Liver (tissue), 3 donors: ENCODE results near the gene FCRLA.

ENCODE experiments used
- ATF3 ChIP-seq: IDR thresholded peaks from 2 replicates; pipeline ENCODE4 v1.6.1; 2016; ENCODE audit warnings: antibody characterized with exemption
- CTCF ChIP-seq: fragments of 150-350 bp; IDR thresholded peaks from 2 replicates; pipeline ENCODE4 v1.5.1; 2017; ENCODE audit warnings: improper control_type of control experiment, low read depth, low read length; ENCODE audit not compliant: missing input control
- EGR1 ChIP-seq, 2 donors: IDR thresholded peaks; 2 replicates each; pipeline ENCODE4 v1.6.1; 2016 to 2018; ENCODE audit warnings: antibody characterized with exemption in 2 of 2, low read depth in 2 of 2
- GABPA ChIP-seq, 2 donors: IDR thresholded peaks in 1 of 2; conservative IDR thresholded peaks in 1 of 2; 2 replicates each; pipeline ENCODE4 v1.6.1; 2016; ENCODE audit warnings: antibody characterized with exemption in 2 of 2, mild to moderate bottlenecking in 1 of 2, moderate library complexity in 1 of 2
- HNF4G ChIP-seq: IDR thresholded peaks from 2 replicates; pipeline ENCODE4 v1.6.1; 2016; ENCODE audit warnings: antibody characterized with exemption
- JUND ChIP-seq, 2 donors: IDR thresholded peaks; 2 replicates each; pipeline ENCODE4 v1.6.1; 2016; ENCODE audit warnings: antibody characterized with exemption in 2 of 2
- MAX ChIP-seq: IDR thresholded peaks from 2 replicates; pipeline ENCODE4 v1.6.1; 2016; ENCODE audit warnings: antibody characterized with exemption
- RAD21 ChIP-seq, 2 donors: IDR thresholded peaks; 2 replicates each; pipeline ENCODE4 v1.6.1; 2016; ENCODE audit warnings: antibody characterized with exemption in 2 of 2, mild to moderate bottlenecking in 2 of 2
- REST ChIP-seq: IDR thresholded peaks from 2 replicates; pipeline ENCODE4 v1.6.1; 2016; ENCODE audit warnings: antibody characterized with exemption, mild to moderate bottlenecking
- RXRA ChIP-seq, 2 donors: IDR thresholded peaks; 2 replicates each; pipeline ENCODE4 v1.6.1; 2017 to 2018; ENCODE audit warnings: antibody characterized with exemption in 2 of 2, mild to moderate bottlenecking in 1 of 2
- SP1 ChIP-seq: IDR thresholded peaks from 2 replicates; pipeline ENCODE4 v1.6.1; 2018; ENCODE audit warnings: antibody characterized with exemption, mild to moderate bottlenecking
- TAF1 ChIP-seq: conservative IDR thresholded peaks from 2 replicates; pipeline ENCODE4 v1.6.1; 2016; ENCODE audit warnings: antibody characterized with exemption, mild to moderate bottlenecking
- YY1 ChIP-seq: IDR thresholded peaks from 2 replicates; pipeline ENCODE4 v1.6.1; 2016; ENCODE audit warnings: antibody characterized with exemption, mild to moderate bottlenecking
- ZBTB33 ChIP-seq: IDR thresholded peaks from 2 replicates; pipeline ENCODE4 v1.6.1; 2016; ENCODE audit warnings: antibody characterized with exemption
- donor health status: healthy.
- donor health status: healthy.

GRCh38 chr1:161731241-161731640 lies 24.2 kb downstream of the FCRLA start:
- TF ChIP-seq GABPA (IDR thresholded peaks at IDR 0.05 in 1 of 2, conservative IDR thresholded peaks at IDR 0.05 in 1 of 2) (no peak), ZBTB33 (no peak), CTCF (no peak), JUND (IDR thresholded peaks at IDR 0.05) (no peak), MAX (no peak), RAD21 (IDR thresholded peaks at IDR 0.05) (no peak), HNF4G (no peak), TAF1 (no peak), ATF3 (no peak), SP1 (no peak), REST (no peak), YY1 (no peak), EGR1 (IDR thresholded peaks at IDR 0.05; ENCODE audit: low read depth in 2 of 2) (no peak), RXRA (IDR thresholded peaks at IDR 0.05) (no peak)
